Hepatocyte (in vitro differentiated cells): ENCODE data around the gene C3orf22. TPM values are rescaled to one million over a fixed set of nuclear protein-coding genes. Genes with fewer than 3 reads are reported as not detected.

Experiments
- DNase-seq: peaks from one replicate; pipeline ENCODE4 v3.0.0-alpha.2; 2016; ENCODE audit warnings: low spot score
- H2AFZ ChIP-seq: fragments of 200-600 bp; sonication (generic); 2 replicates; pipeline ENCODE4 v1.6.0; 2016; ENCODE audit warnings: antibody characterized with exemption, mild to moderate bottlenecking
- H3K27ac ChIP-seq: fragments of 200-600 bp; sonication (generic); 2 replicates; pipeline ENCODE4 v1.5.1; 2016; ENCODE audit warnings: mild to moderate bottlenecking
- H3K27me3 ChIP-seq: fragments of 200-600 bp; sonication (generic); 2 replicates; pipeline ENCODE4 v1.6.1; 2016
- H3K36me3 ChIP-seq: fragments of 200-600 bp; sonication (generic); replicated peaks from 2 replicates; pipeline ENCODE4 v1.5.1; 2016; ENCODE audit warnings: low read depth; ENCODE audit not compliant: insufficient read depth
- H3K4me1 ChIP-seq: fragments of 200-600 bp; sonication (generic); 2 replicates; pipeline ENCODE4 v1.5.1; 2016; ENCODE audit warnings: mild to moderate bottlenecking, moderate library complexity; ENCODE audit not compliant: insufficient read depth
- H3K4me2 ChIP-seq: fragments of 200-600 bp; sonication (generic); 2 replicates; pipeline ENCODE4 v1.6.0; 2016
- H3K4me3 ChIP-seq: fragments of 200-600 bp; sonication (generic); 2 replicates; pipeline ENCODE4 v1.5.1; 2016; ENCODE audit warnings: mild to moderate bottlenecking
- H3K79me2 ChIP-seq: fragments of 200-600 bp; sonication (generic); 2 replicates; pipeline ENCODE4 v1.6.0; 2017; ENCODE audit warnings: mild to moderate bottlenecking
- H3K9me2 ChIP-seq: fragments of 200-600 bp; sonication (generic); replicated peaks from 2 replicates; pipeline ENCODE4 v1.6.0; 2017; ENCODE audit warnings: mild to moderate bottlenecking; ENCODE audit not compliant: insufficient read depth
- H3K9me3 ChIP-seq: fragments of 200-600 bp; sonication (generic); 2 replicates; pipeline ENCODE4 v1.5.1; 2016; ENCODE audit warnings: low read depth, mild to moderate bottlenecking
- H4K20me1 ChIP-seq: fragments of 200-600 bp; sonication (generic); 2 replicates; pipeline ENCODE4 v1.6.0; 2016; ENCODE audit warnings: mild to moderate bottlenecking; ENCODE audit not compliant: insufficient read depth, poor library complexity, severe bottlenecking
- CTCF ChIP-seq: fragments of 200-600 bp; sonication (generic); IDR thresholded peaks from 2 replicates; pipeline ENCODE4 v1.5.1; 2016; ENCODE audit warnings: antibody characterized with exemption, mild to moderate bottlenecking; ENCODE audit not compliant: poor library complexity
- EZH2 ChIP-seq: fragments of 200-600 bp; sonication (generic); IDR thresholded peaks from 2 replicates; pipeline ENCODE4 v1.6.1; 2016; ENCODE audit warnings: antibody characterized with exemption, mild to moderate bottlenecking, borderline replicate concordance
- EZH2phosphoT487 ChIP-seq: fragments of 200-600 bp; sonication (generic); IDR thresholded peaks from one replicate; pipeline ENCODE4 v1.6.1; 2018; ENCODE audit warnings: antibody characterized with exemption, mild to moderate bottlenecking, low read depth, moderate library complexity; ENCODE audit not compliant: unreplicated experiment, severe bottlenecking
- WGBS: methylation state at CpG from one replicate; pipeline ENCODE4 v1.1.6; 2016; ENCODE audit warnings: low lambda C conversion rate; ENCODE audit errors: missing lambda C conversion rate; 5-methylcytosine and 5-hydroxymethylcytosine counted together
- polyA plus RNA-seq: library from polyadenylated mRNA; unstranded; fragments of >200 nt; fragmentation: Nextera tagmentation; extraction: Ambion mirVana; gene quantifications from 2 replicates; pipeline ENCODE4 v1.2.1, GENCODE V29; 2016
- total RNA-seq: library from RNA; depleted of rRNA; stranded (reverse); fragments of >200 nt; gene quantifications from 2 replicates; pipeline ENCODE4 v1.2.3, GENCODE V29; 2014

The C3orf22 gene
- total and polyA plus RNA-seq, 2 experiments from 2014 or later = not detected

GRCh38 chr3:126527006-126527405 lies 31.7 kb downstream of the C3orf22 start:
- peaks cover 10% of the 10 kb centered on the region for H3K27me3 ChIP-seq
- H3K4me3 ChIP-seq = no peak overlapping the region
- no peaks in the 10 kb centered on the region for H3K9me3 ChIP-seq
- no peak for DNase-seq
- no peaks in the 10 kb centered on the region for H3K9me2 ChIP-seq
- H3K79me2 ChIP-seq = peaks cover 9% of the 10 kb centered on the region
- 82% methylated on average over 7 of the region's 7 CpGs for WGBS
- peaks cover 48% of the 10 kb centered on the region for H3K4me1 ChIP-seq
- no peaks in the 10 kb centered on the region for H3K36me3 ChIP-seq
- no peak overlapping the region for H3K27ac ChIP-seq
- no peaks in the 10 kb centered on the region for H4K20me1 ChIP-seq
- no peak overlapping the region for H3K4me2 ChIP-seq
- no peak for TF ChIP-seq EZH2
- TF ChIP-seq CTCF = no peak
- no peak for TF ChIP-seq EZH2phosphoT487
- H2AFZ ChIP-seq = no peak overlapping the region

- Histone ChIP-seq H3K4me2 (no peak overlapping the region), H3K79me2 (peaks cover 5% of the 10 kb centered on the region), H2AFZ (no peak overlapping the region), H3K9me3 (no peaks in the 10 kb centered on the region), H3K27me3 (peaks cover 10% of the 10 kb centered on the region), H3K4me1 (peaks cover 48% of the 10 kb centered on the region), H3K9me2 (no peaks in the 10 kb centered on the region), H3K4me3 (no peak overlapping the region), H3K27ac (no peak overlapping the region), H3K36me3 (no peaks in the 10 kb centered on the region), H4K20me1 (no peaks in the 10 kb centered on the region)
- no peak for DNase-seq
- no peak for TF ChIP-seq EZH2phosphoT487
- no peak for TF ChIP-seq CTCF
- no peak for TF ChIP-seq EZH2
- 94% methylated on average over 6 of the region's 7 CpGs for WGBS
Measured at GRCh38 chr3:126526668-126527005, 32.1 kb downstream of the C3orf22 start.

GRCh38 chr3:126525853-126526667 lies 32.7 kb downstream of the C3orf22 start:
- peak overlapping the region; percentile 19 for H3K4me2 ChIP-seq
- peaks cover 10% of the 10 kb centered on the region for H3K27me3 ChIP-seq
- H3K27ac ChIP-seq = peak overlapping the region; percentile 87
- TF ChIP-seq CTCF (no peak), EZH2phosphoT487 (no peak), EZH2 (no peak)
- no peaks in the 10 kb centered on the region for H4K20me1 ChIP-seq
- peaks cover 2% of the 10 kb centered on the region for H3K79me2 ChIP-seq
- H3K9me3 ChIP-seq = no peaks in the 10 kb centered on the region
- no peak overlapping the region for H2AFZ ChIP-seq
- DNase-seq = no peak
- no peak overlapping the region for H3K4me3 ChIP-seq
- WGBS = 86% methylated on average over 8 of the region's 8 CpGs
- H3K36me3 ChIP-seq = no peaks in the 10 kb centered on the region
- peaks cover 48% of the 10 kb centered on the region for H3K4me1 ChIP-seq
- no peaks in the 10 kb centered on the region for H3K9me2 ChIP-seq
